ENCODE measurements around the gene LSAMP.
A peak's percentile ranks its signal among the peaks of the same experiment; 100 is the strongest.

LSAMP gene

DNA sequence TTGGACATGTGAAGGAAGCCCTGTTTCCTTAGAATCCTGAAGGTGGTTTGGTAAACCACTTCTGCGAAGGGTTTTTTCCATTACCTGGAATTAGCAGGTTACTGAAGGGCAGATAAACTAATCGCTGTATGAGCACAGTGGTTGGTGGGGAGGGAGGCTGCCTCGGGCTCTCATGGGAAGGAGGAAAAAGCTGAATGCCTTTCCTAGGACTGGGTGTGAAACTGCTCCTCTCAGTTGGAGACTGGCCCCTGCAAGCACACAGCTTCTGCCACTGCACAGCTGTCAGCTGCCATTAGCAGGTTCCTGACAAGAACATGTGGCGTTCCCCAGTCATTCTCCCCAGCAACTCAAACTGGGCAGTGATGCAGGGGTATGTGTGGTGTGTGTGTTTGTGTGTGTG lies 445.7 kb downstream of the LSAMP start:
- TF ChIP-seq, protein P1, sequence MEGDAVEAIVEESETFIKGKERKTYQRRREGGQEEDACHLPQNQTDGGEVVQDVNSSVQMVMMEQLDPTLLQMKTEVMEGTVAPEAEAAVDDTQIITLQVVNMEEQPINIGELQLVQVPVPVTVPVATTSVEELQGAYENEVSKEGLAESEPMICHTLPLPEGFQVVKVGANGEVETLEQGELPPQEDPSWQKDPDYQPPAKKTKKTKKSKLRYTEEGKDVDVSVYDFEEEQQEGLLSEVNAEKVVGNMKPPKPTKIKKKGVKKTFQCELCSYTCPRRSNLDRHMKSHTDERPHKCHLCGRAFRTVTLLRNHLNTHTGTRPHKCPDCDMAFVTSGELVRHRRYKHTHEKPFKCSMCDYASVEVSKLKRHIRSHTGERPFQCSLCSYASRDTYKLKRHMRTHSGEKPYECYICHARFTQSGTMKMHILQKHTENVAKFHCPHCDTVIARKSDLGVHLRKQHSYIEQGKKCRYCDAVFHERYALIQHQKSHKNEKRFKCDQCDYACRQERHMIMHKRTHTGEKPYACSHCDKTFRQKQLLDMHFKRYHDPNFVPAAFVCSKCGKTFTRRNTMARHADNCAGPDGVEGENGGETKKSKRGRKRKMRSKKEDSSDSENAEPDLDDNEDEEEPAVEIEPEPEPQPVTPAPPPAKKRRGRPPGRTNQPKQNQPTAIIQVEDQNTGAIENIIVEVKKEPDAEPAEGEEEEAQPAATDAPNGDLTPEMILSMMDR (IDR thresholded peaks at IDR 0.05) = no peak

DNA sequence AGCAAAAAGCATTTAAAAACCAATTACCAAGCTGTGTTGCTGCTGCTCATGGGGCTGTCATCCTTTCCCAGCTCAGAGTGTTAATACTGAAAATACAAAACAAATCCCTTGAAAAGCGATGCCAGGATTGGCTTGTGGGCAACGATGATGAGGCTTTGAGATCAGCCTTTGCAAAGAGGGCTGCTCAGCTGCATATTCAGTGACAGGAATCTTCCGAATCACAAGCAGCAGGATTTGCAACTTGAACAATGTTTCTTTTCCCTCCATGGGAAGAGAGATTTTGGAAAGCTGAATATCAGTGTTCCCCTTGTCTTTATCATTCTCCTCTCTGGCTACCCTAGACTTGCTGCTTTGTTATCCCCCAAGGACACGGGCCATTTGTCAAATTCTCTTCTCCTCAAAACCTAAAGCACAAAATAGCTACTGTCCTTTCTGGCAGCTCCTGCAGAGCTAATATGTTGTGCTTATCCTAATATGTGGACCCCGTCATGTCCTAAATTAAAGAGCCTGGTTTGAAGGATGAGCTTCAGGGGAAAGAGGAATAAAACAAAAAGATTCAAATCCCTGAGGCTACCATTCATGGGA lies 446.2 kb downstream of the LSAMP start:
- TF ChIP-seq, protein P1 (IDR thresholded peaks at IDR 0.05) = no peak

DNA sequence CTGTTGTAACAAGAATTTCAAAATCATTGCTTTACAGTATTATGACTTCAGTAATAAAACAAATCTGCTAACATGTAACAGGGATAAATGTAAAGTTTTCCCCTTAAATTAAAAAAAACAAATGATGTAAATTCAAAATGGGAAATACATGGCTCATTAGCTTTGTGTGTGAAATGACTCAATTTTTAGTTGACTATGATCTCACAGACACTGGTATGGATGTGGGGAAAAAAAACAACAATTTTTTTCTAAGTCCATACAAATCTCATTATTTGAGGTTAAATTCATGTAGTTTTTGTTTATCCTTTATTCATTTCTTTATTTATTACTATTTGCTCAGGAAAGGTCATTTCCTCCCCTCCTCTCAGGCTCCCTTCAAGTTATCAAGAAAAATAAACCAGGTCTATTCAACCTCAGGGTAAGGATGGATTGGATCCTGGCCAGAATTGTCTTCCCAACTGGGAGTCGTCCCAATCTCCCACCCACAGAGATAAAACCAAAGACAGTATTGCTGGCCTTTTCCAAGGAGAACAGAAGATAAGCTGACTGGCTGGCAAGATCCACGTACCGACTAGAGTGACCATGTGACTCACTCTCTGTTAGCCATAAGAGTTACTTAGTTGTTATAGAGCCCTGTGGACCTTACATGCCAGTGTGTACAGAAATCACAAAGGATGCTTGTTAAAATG lies 448.7 kb downstream of the LSAMP start:
- TF ChIP-seq, protein P1 (IDR thresholded peaks at IDR 0.05) = no peak

DNA sequence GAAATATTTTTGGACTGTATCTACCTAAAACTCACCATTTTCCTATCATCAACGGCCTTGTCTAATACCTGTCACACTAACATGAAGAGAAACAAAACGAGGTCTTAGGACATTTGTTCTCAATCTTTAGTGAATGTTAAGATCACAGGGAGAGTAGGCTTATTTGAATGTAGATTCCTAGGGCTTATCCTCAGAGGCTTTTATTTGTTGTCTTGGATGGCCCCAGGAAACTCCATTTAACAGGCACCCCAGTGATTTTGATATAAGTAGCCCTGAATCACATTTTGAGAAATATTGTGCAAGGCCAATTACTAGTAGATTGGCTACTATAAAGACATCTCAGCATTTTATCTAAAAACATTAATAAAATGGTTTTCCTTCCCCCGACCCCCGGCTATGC lies 454.6 kb downstream of the LSAMP start:
- TF ChIP-seq, protein P1 (IDR thresholded peaks at IDR 0.05) = no peak

DNA sequence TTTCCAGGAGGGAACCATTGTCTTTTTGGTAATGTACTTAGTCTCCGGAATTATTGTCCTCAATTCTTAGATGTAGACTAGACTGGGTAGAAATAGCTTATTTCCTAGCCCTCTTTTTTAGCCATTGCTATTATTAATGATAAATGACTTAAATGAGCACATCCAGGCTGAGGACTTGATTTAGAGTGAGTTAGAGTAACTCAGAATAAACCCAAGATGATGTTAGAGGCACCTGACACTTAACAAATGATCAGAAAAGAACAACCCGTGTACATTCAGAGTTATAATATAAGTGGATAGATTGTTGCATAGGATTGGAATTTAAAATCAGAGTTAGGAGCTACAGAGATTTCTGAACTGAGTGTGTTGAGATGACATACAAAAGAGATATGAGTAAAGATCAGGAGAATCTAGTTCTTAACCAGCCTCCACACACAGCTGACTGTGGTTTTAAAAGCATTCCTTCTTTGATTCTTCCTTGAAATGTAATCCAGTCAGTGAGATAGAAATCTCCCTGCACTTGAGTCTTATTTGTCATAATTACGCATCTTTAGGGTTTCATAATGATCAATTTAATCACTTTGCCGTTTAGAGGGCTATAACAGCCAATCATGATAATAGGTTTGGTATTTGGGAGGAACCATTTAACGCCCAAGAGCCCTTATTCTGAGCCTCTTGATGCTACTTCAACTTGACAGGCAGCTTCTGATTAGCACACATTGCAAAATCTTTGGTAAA lies 455.4 kb downstream of the LSAMP start:
- TF ChIP-seq, protein P1 (IDR thresholded peaks at IDR 0.05) = no peak

DNA sequence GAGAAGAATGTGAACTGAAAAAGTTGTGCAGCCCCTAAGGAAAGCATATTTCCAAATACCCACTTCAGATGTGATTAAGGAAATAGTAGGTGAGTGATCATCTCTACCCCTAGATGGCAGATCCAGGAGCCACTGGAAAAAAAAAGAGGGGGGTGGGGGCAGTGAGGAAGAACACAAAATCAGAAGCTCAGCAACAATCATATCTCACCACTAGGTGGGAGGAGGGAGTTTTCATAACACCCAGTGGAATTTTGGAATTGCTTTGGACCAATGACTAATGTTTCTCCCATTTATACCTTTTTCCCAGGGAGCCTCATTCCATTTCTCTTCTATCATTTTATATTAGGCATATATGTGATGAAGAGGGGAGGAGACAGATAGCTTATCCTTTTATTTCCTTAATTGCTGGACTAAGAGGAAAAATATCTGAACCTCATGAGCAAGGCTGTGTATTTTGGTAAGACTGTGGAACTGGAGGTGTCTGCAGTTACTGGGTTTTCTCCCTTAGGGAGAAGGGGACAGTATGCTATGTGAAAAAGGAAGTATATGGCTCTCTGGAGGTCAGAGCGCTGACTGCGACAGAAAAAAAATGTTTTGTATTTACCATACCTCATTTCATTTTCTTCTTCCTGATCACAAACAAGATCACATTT lies 458.6 kb downstream of the LSAMP start:
- TF ChIP-seq, protein P1 (IDR thresholded peaks at IDR 0.05) = peak; percentile 26; the same call in 1 of the 2 replicates

DNA sequence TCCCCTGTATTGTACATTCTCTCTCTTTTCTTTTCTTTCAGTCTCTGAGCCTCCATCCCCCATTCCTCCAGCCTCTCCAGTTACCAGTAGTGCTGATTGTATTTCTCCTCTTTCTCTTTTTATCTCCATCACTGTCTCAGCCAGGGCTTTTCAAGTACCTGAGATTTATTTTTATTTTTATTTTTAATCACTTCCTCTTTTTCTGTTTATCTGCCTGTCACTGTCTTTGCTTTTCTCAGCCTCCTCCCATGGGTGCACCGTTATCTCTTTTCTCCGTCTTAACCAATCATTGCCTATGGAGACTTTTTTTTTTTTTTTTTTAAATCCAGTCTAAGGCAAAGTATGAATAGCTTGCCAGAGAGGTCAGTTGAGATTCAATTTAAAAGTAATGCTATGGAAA lies 462.7 kb downstream of the LSAMP start:
- TF ChIP-seq, protein P1 (IDR thresholded peaks at IDR 0.05) = no peak

Data from LNCAP (cell line).